ENCODE measurements around the gene TMEM151B. TPM values are rescaled to one million over a fixed set of nuclear protein-coding genes. Genes with fewer than 3 reads are reported as not detected.

Gene TMEM151B
- total and polyA plus RNA-seq, 2 of the 13 experiments (the other 11 are each of a cell fraction or from before 2014, with no cell fraction given), result not detected

- TF ChIP-seq, protein P1, sequence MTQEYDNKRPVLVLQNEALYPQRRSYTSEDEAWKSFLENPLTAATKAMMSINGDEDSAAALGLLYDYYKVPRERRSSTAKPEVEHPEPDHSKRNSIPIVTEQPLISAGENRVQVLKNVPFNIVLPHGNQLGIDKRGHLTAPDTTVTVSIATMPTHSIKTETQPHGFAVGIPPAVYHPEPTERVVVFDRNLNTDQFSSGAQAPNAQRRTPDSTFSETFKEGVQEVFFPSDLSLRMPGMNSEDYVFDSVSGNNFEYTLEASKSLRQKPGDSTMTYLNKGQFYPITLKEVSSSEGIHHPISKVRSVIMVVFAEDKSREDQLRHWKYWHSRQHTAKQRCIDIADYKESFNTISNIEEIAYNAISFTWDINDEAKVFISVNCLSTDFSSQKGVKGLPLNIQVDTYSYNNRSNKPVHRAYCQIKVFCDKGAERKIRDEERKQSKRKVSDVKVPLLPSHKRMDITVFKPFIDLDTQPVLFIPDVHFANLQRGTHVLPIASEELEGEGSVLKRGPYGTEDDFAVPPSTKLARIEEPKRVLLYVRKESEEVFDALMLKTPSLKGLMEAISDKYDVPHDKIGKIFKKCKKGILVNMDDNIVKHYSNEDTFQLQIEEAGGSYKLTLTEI (CRISPR knock-in tag; conservative IDR thresholded peaks at IDR 0.05), result no peak
- TF ChIP-seq, protein P2, sequence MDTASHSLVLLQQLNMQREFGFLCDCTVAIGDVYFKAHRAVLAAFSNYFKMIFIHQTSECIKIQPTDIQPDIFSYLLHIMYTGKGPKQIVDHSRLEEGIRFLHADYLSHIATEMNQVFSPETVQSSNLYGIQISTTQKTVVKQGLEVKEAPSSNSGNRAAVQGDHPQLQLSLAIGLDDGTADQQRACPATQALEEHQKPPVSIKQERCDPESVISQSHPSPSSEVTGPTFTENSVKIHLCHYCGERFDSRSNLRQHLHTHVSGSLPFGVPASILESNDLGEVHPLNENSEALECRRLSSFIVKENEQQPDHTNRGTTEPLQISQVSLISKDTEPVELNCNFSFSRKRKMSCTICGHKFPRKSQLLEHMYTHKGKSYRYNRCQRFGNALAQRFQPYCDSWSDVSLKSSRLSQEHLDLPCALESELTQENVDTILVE (CRISPR knock-in tag; IDR thresholded peaks at IDR 0.05), result peak; percentile 68; the same call in 1 of the 2 replicates
- TF ChIP-seq ZNF691 (CRISPR knock-in tag; IDR thresholded peaks at IDR 0.05; ENCODE audit: borderline replicate concordance, low read depth) (no peak; the same call in 1 of the 2 replicates), ZNF614 (CRISPR knock-in tag; IDR thresholded peaks at IDR 0.05; ENCODE audit: borderline replicate concordance) (no peak; the same call in 1 of the 2 replicates), ZNF337 (CRISPR knock-in tag; IDR thresholded peaks at IDR 0.05; ENCODE audit: borderline replicate concordance, low read depth) (peak; percentile 99), LBX2 (CRISPR knock-in tag; IDR thresholded peaks at IDR 0.05; ENCODE audit: borderline replicate concordance) (0 out of 2 replicates have a peak, but pooled peaks have one; percentile 5), ZNF276 (CRISPR knock-in tag; IDR thresholded peaks at IDR 0.05; ENCODE audit: low read depth) (0 out of 2 replicates have a peak, but pooled peaks have one; percentile 48), ELK4 (CRISPR knock-in tag; IDR thresholded peaks at IDR 0.05; ENCODE audit: borderline replicate concordance) (0 out of 2 replicates have a peak, but pooled peaks have one; percentile 20), RAD51 (IDR thresholded peaks at IDR 0.05; ENCODE audit: borderline replicate concordance) (no peak), KDM2A (CRISPR knock-in tag; IDR thresholded peaks at IDR 0.05; ENCODE audit: borderline replicate concordance, low read depth) (peak; percentile 88), ZNF562 (CRISPR knock-in tag; IDR thresholded peaks at IDR 0.05; ENCODE audit: borderline replicate concordance) (no peak)
- TF ChIP-seq, protein P3, sequence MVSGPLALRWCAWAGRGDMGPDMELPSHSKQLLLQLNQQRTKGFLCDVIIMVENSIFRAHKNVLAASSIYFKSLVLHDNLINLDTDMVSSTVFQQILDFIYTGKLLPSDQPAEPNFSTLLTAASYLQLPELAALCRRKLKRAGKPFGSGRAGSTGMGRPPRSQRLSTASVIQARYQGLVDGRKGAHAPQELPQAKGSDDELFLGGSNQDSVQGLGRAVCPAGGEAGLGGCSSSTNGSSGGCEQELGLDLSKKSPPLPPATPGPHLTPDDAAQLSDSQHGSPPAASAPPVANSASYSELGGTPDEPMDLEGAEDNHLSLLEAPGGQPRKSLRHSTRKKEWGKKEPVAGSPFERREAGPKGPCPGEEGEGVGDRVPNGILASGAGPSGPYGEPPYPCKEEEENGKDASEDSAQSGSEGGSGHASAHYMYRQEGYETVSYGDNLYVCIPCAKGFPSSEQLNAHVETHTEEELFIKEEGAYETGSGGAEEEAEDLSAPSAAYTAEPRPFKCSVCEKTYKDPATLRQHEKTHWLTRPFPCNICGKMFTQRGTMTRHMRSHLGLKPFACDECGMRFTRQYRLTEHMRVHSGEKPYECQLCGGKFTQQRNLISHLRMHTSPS (CRISPR knock-in tag; IDR thresholded peaks at IDR 0.05; ENCODE audit: low read depth), result peak; percentile 76
- TF ChIP-seq, protein P4, sequence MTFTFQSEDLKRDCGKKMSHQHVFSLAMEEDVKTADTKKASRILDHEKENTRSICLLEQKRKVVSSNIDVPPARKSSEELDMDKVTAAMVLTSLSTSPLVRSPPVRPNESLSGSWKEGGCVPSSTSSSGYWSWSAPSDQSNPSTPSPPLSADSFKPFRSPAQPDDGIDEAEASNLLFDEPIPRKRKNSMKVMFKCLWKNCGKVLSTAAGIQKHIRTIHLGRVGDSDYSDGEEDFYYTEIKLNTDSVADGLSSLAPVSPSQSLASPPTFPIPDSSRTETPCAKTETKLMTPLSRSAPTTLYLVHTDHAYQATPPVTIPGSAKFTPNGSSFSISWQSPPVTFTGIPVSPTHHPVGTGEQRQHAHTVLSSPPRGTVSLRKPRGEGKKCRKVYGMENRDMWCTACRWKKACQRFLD (CRISPR knock-in tag; IDR thresholded peaks at IDR 0.05; ENCODE audit: borderline replicate concordance), result 0 out of 2 replicates have a peak, but pooled peaks have one; percentile 13
These were observed 24.2 kb upstream of the TMEM151B start (continued) for GRCh38 chr6:44245912-44246662.

Measured in HepG2 (cell line).